C4-2B (cell line): ENCODE measurements around the gene NFIB.

ENCODE experiments used
- H3K27ac ChIP-seq: fragments of 450-650 bp; 2 replicates; pipeline ENCODE4 v1.5.1; 2017
- ZFX ChIP-seq: fragments of 450-650 bp; IDR thresholded peaks from 2 replicates; pipeline ENCODE4 v1.6.1; 2017
- TF ChIP-seq, protein P1 (sequence below): fragments of 450-650 bp; conservative IDR thresholded peaks from 2 replicates; pipeline ENCODE4 v1.5.1; 2017; ENCODE audit warnings: mild to moderate bottlenecking

Gene NFIB

GRCh38 chr9:14339746-14340145 is 25.8 kb upstream of the NFIB start:
- no peak for TF ChIP-seq ZFX
- TF ChIP-seq, protein P1, sequence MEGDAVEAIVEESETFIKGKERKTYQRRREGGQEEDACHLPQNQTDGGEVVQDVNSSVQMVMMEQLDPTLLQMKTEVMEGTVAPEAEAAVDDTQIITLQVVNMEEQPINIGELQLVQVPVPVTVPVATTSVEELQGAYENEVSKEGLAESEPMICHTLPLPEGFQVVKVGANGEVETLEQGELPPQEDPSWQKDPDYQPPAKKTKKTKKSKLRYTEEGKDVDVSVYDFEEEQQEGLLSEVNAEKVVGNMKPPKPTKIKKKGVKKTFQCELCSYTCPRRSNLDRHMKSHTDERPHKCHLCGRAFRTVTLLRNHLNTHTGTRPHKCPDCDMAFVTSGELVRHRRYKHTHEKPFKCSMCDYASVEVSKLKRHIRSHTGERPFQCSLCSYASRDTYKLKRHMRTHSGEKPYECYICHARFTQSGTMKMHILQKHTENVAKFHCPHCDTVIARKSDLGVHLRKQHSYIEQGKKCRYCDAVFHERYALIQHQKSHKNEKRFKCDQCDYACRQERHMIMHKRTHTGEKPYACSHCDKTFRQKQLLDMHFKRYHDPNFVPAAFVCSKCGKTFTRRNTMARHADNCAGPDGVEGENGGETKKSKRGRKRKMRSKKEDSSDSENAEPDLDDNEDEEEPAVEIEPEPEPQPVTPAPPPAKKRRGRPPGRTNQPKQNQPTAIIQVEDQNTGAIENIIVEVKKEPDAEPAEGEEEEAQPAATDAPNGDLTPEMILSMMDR: no peak
- H3K27ac ChIP-seq: no peak overlapping the region

- no peak overlapping the region for H3K27ac ChIP-seq
- TF ChIP-seq, protein P1: no peak
- TF ChIP-seq ZFX: no peak
Measured at GRCh38 chr9:14337615-14338014, 23.7 kb upstream of the NFIB start.

GRCh38 chr9:14336244-14336643 is 22.3 kb upstream of the NFIB start:
- H3K27ac ChIP-seq: no peak overlapping the region
- TF ChIP-seq, protein P1: no peak
- TF ChIP-seq ZFX: no peak

- H3K27ac ChIP-seq: no peak overlapping the region
- no peak for TF ChIP-seq ZFX
- TF ChIP-seq, protein P1: no peak
Measured at GRCh38 chr9:14331120-14331519, 17.2 kb upstream of the NFIB start.

- TF ChIP-seq ZFX: no peak
- TF ChIP-seq, protein P1: no peak
Measured at GRCh38 chr9:14327036-14327435, 13.1 kb upstream of the NFIB start.

GRCh38 chr9:14326264-14326826 is 12.4 kb upstream of the NFIB start:
- TF ChIP-seq ZFX: no peak
- TF ChIP-seq, protein P1: no peak
- no peak overlapping the region for H3K27ac ChIP-seq

More at GRCh38 chr9:14327036-14327435, 13.1 kb upstream of the NFIB start:
- H3K27ac ChIP-seq: no peak overlapping the region

GRCh38 chr9:14325147-14325546 is 11.2 kb upstream of the NFIB start:
- H3K27ac ChIP-seq: no peak overlapping the region
- TF ChIP-seq ZFX: no peak
- TF ChIP-seq, protein P1: no peak
